SW480 (cell line): ENCODE data around the gene EYS.
"Not testable (repeated sequence)": the region's sequence is repeated elsewhere in the genome, so short reads cannot be mapped to it uniquely, and the experiment has no call there.

Source experiments
- DNase-seq: peaks from one replicate; pipeline ENCODE4 v3.0.0-alpha.2; 2016; ENCODE audit warnings: low spot score

The EYS gene

GRCh38 chr6:63738190-63738589 is 1968.8 kb downstream of the EYS start:
- DNase-seq = not testable (repeated sequence)

GRCh38 chr6:63734923-63735322 is 1972.1 kb downstream of the EYS start:
- DNase-seq = no peak

- no peak for DNase-seq
These were observed 1974.7 kb downstream of the EYS start for GRCh38 chr6:63732336-63732735.

GRCh38 chr6:63731930-63732329 is 1975.1 kb downstream of the EYS start:
- DNase-seq = no peak

GRCh38 chr6:63730311-63730710 is 1976.7 kb downstream of the EYS start:
- DNase-seq = no peak

GRCh38 chr6:63724721-63725120 is 1982.3 kb downstream of the EYS start:
- DNase-seq = no peak

- DNase-seq = no peak
These were observed 1985.8 kb downstream of the EYS start for GRCh38 chr6:63721181-63721580.

GRCh38 chr6:63716169-63716568 is 1990.9 kb downstream of the EYS start:
- no peak for DNase-seq

- DNase-seq = no peak
These were observed 1992.9 kb downstream of the EYS start for GRCh38 chr6:63714091-63714490.

- DNase-seq = no peak
These were observed 1993.7 kb downstream of the EYS start for GRCh38 chr6:63713332-63713731.

- no peak for DNase-seq
These were observed 1997.9 kb downstream of the EYS start for GRCh38 chr6:63709148-63709547.

GRCh38 chr6:63708631-63709030 is 1998.4 kb downstream of the EYS start:
- DNase-seq = no peak

GRCh38 chr6:63706630-63707029 is 2000.4 kb downstream of the EYS start:
- DNase-seq = no peak

GRCh38 chr6:63705707-63706106 is 2001.3 kb downstream of the EYS start:
- no peak for DNase-seq

GRCh38 chr6:63690221-63690620 is 2016.8 kb downstream of the EYS start:
- no peak for DNase-seq

- no peak for DNase-seq
These were observed 2017.6 kb downstream of the EYS start for GRCh38 chr6:63689421-63689820.

- no peak for DNase-seq
These were observed 2021.3 kb downstream of the EYS start for GRCh38 chr6:63685446-63686379.

- DNase-seq = no peak
These were observed 2023.9 kb downstream of the EYS start for GRCh38 chr6:63683071-63683603.

GRCh38 chr6:63677282-63677681 is 2029.7 kb downstream of the EYS start:
- peak; percentile 12 for DNase-seq

- DNase-seq = no peak
These were observed 2030.5 kb downstream of the EYS start for GRCh38 chr6:63676412-63677114.

GRCh38 chr6:63675138-63675537 is 2031.9 kb downstream of the EYS start:
- DNase-seq = no peak

GRCh38 chr6:63674635-63675034 is 2032.4 kb downstream of the EYS start:
- DNase-seq = no peak

- no peak for DNase-seq
These were observed 2033.3 kb downstream of the EYS start for GRCh38 chr6:63673692-63674091.
